ENCODE results near the gene FIGN.

FIGN gene

GRCh38 chr2:163607630-163608029 lies 128.2 kb downstream of the FIGN start:
- no peak for DNase-seq

- no peak for DNase-seq
These were observed 128.9 kb downstream of the FIGN start for GRCh38 chr2:163606878-163607277.

- DNase-seq: no peak
These were observed 130.0 kb downstream of the FIGN start for GRCh38 chr2:163605779-163606178.

GRCh38 chr2:163604941-163605555 lies 130.8 kb downstream of the FIGN start:
- no peak for DNase-seq

- no peak for DNase-seq
These were observed 133.6 kb downstream of the FIGN start for GRCh38 chr2:163602196-163602595.

GRCh38 chr2:163601377-163601776 lies 134.4 kb downstream of the FIGN start:
- DNase-seq: no peak

GRCh38 chr2:163600801-163601200 lies 135.0 kb downstream of the FIGN start:
- DNase-seq: no peak

GRCh38 chr2:163595028-163595427 lies 140.8 kb downstream of the FIGN start:
- no peak for DNase-seq

- peak; percentile 52 for DNase-seq
These were observed 141.3 kb downstream of the FIGN start for GRCh38 chr2:163594497-163594896.

- peak; percentile 62 for DNase-seq
These were observed 141.8 kb downstream of the FIGN start for GRCh38 chr2:163593982-163594381.

- DNase-seq: no peak
These were observed 142.7 kb downstream of the FIGN start for GRCh38 chr2:163592954-163593622.

GRCh38 chr2:163591461-163591860 lies 144.3 kb downstream of the FIGN start:
- DNase-seq: no peak

GRCh38 chr2:163580757-163581156 lies 155.1 kb downstream of the FIGN start:
- DNase-seq: no peak

- no peak for DNase-seq
These were observed 161.5 kb downstream of the FIGN start for GRCh38 chr2:163574309-163574708.

- DNase-seq: no peak
These were observed 162.2 kb downstream of the FIGN start for GRCh38 chr2:163573652-163574051.

- no peak for DNase-seq
These were observed 163.0 kb downstream of the FIGN start for GRCh38 chr2:163572850-163573249.

- no peak for DNase-seq
These were observed 164.2 kb downstream of the FIGN start for GRCh38 chr2:163571423-163572102.

- no peak for DNase-seq
These were observed 165.4 kb downstream of the FIGN start for GRCh38 chr2:163570391-163570790.

GRCh38 chr2:163565192-163565591 lies 170.6 kb downstream of the FIGN start:
- DNase-seq: no peak

- DNase-seq: no peak
These were observed 171.6 kb downstream of the FIGN start for GRCh38 chr2:163564236-163564635.

GRCh38 chr2:163563336-163563735 lies 172.5 kb downstream of the FIGN start:
- no peak for DNase-seq

GRCh38 chr2:163558251-163559021 lies 177.4 kb downstream of the FIGN start:
- peak; percentile 41 for DNase-seq

- DNase-seq: no peak
These were observed 179.3 kb downstream of the FIGN start for GRCh38 chr2:163556511-163556910.

All from retina (tissue), 1 donor.